ENCODE data around the gene UNC79.
"Not testable (repeated sequence)": the region's sequence is repeated elsewhere in the genome, so short reads cannot be mapped to it uniquely, and the experiment has no call there.

UNC79 gene

GRCh38 chr14:93430315-93431035 is at the start of gene UNC79:
UNC79 (plus strand) TSS chr14:93430939; CDS start chr14:93431030, 91 bp downstream.
- no peak for DNase-seq (ENCODE audit: low read depth)

DNA sequence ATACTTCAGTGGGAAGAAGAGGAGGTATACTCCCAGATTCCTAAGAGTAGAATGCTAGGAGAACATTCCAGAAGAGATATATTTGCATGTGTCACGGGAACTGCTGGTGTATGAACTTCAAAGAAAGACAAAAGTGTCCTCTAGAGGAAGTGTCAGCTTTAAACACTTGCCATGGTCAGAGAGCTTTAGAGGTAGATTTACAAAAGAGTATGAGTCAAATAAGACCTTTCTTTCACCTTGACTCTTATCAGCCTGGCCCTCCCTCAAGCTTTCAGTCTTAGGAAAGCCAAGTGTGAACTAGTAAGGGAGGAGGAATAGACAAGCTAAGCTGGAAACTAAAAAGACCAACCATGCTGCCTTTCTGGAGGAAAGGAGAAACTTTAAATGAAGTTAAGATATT is 49.1 kb upstream of the UNC79 start:
- DNase-seq (ENCODE audit: low read depth): no peak

DNA sequence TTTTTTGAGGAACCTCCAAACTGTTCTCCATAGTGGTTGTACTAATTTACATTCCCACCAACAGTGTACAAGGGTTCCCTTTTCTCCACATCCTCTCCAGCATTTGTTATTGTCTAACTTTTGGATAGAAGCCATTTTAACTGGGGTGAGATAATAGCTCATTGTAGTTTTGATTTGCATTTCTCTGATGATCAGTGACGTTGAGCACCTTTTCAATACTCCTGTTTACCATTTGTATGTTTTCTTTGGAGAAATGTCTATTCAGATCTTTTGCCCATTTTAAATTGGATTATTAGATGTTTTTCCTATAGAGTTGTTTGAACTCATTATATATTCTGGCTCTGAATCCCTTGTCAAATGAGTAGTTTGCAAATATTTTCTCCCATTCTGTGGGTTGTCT is 46.5 kb upstream of the UNC79 start:
- not testable (repeated sequence) for DNase-seq (ENCODE audit: low read depth)

DNA sequence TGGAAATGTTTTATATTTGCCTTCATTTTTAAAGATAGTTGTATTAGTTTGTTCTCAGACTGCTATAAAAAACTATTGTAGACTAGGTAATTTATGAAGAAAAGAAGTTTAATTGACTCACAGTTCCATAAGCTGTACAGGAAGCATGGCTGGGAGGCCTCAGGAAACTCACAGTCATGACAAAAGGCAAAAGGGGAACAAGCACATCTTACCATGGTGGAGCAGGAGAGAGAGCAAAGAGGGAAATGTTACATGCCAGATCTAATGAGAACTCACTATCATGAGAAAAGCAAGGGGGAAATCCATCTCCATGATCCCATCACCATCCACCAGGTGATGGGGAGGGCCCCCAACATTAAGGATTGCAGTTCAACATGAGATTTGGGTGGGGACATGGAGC is 35.5 kb upstream of the UNC79 start:
- DNase-seq (ENCODE audit: low read depth): no peak

DNA sequence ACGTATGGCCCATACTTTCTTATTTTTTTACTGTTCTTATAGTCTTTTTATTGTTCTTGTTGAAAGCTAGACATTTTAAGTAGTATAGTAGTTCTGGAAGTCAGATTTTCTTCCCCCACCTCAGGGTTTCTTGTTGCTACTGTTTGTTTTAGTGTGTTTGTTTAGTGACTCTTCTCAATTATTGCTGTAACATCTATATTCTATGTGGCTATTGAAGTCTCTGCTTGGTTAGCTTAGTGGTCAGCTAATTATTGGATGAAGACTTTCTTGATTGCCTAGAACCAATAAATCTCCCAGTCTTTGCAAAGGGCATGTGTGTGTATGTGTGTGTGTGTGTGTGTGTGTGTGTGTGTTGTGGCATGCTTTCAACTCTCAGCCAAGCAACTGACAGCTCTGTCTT is 34.3 kb upstream of the UNC79 start:
- DNase-seq (ENCODE audit: low read depth): no peak

GRCh38 chr14:93398491-93398890 is 32.2 kb upstream of the UNC79 start:
- DNase-seq (ENCODE audit: low read depth): no peak

- no peak for DNase-seq (ENCODE audit: low read depth)
These were observed 27.8 kb upstream of the UNC79 start for GRCh38 chr14:93402951-93403350.

- no peak for DNase-seq (ENCODE audit: low read depth)
These were observed 20.7 kb upstream of the UNC79 start for GRCh38 chr14:93410021-93410420.

- no peak for DNase-seq (ENCODE audit: low read depth)
These were observed 19.8 kb upstream of the UNC79 start for GRCh38 chr14:93410893-93411292.

DNA sequence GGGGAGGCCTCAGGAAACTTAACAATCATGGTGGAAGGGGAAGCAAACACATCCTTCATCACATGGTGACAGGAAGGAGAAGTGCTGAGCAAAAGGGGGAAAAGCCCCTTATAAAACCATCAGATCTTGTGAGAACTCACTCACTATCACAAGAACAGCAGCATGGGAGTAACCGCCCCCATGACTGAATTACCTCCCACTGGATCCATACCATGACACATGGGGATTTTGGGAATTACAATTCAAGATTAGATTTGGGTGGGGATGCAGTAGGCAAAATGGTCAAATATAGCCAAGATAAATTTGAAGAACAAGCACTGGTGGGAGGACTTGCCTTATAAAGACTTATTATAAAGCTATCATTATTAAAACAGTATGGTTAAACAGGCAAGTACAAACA is 5.6 kb upstream of the UNC79 start:
- not testable (repeated sequence) for DNase-seq (ENCODE audit: low read depth)

DNA sequence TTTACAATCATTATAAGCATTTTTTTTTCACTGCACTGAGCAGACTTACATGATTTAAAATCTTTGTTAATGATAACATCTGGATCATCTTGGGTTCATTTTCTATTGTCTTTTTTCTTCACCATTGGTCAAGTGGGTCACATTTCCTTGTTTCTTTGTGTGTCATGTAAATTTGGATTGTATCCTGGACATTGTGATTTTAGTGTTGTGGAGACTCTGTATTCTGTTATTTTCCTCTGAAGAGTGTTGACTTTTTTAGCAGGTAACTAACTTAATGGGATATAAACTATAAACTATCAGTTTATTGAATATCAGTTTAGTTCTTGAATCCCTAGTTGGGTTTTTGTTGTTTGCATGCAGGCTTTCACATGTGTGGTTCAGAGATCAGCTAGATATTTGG is 4.0 kb upstream of the UNC79 start:
- DNase-seq (ENCODE audit: low read depth): no peak

DNA sequence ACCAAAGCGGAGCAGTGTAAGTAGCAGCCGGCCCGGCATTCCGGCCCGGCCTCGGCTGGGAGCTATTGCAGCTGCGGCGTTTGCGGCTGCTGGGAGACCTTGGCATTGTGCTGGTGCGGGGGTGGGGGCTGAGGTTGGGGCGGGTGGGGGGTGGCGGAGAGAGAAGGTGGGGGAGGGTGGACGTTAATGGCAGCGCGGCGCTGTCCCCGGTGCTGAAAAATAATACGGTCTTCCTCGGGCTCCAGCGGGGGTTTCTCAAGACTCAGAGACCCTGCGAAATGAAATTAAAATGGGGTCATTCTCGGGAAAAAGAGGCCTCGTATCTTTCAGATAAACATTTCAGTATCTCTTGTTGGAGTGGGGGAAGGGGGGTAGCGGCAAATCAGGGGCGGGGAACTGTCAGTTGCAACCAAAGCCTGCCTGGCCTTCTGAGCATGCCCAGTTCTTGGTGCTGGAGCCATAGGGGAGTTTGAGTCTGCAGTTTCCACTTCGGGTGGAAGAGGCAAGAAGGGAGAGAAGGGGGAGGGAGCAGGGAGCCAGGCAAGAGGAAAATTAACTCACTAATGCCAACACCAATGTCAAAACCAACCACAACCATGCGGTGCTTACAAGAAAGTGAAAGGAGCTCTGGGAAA is 414 bp downstream of the UNC79 start:
- no peak for DNase-seq (ENCODE audit: low read depth)

GRCh38 chr14:93454224-93454623 is 23.5 kb downstream of the UNC79 start:
- DNase-seq (ENCODE audit: low read depth): no peak

- no peak for DNase-seq (ENCODE audit: low read depth)
These were observed 25.6 kb downstream of the UNC79 start for GRCh38 chr14:93456356-93456755.

DNA sequence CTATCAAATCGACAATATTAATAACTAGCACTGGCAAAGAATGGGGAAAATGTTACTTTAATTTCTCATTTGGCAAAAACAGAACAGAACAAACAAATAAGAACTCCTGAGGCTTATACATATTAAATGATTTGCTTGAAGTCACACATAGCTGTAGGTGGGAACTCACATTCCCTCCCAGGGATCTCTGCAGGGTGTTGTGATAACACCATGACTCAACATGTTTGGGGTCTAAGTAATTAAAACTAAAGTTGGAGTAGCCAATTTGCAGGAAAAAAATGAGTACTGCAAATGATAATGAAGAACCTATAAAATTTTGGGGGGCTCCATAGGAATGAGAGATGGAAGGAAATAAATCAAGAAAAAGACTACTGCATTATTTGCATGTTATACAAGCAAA is 27.5 kb downstream of the UNC79 start:
- DNase-seq (ENCODE audit: low read depth): no peak

- no peak for DNase-seq (ENCODE audit: low read depth)
These were observed 31.7 kb downstream of the UNC79 start for GRCh38 chr14:93462479-93462878.

DNA sequence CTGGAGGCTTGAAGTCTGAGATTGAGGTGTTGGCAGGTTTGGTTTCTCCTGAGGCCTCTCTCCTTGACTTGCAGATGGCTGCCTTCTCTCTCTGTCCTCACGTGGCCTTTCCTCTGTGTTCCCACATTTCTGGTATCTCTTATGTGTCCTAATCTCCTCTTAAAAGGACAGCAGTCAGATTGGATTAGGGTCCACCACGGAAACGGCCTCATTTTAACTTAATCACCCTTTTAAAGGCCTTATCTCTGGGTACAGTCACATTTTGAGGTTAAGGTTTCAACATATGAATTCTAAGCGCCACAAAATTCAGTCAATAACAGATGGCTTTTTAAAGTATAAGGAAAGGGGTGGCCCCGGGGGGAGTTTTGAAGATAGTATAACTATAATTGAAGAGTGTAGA is 33.5 kb downstream of the UNC79 start:
- DNase-seq (ENCODE audit: low read depth): no peak

DNA sequence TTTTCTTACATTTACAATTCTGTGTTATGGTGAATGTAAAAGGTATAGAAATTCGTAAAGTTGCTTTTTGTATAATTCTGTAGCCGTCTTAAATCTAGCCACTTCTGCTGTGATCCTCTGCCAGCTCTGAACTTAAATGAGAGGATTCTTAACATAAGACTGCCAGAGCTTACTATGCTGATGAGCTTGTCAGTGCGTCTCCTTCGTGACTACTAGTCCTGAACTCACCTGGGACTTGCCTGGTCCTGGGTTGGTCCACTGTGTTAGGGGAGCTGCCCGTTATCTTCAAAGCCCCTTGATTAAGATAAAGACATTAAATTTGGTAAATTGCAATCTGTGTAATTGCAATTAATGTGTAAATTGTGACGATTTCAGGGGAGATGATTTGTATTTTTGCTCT is 44.7 kb downstream of the UNC79 start:
- no peak for DNase-seq (ENCODE audit: low read depth)

GRCh38 chr14:93476305-93476704 is 45.6 kb downstream of the UNC79 start:
- DNase-seq (ENCODE audit: low read depth): no peak

DNA sequence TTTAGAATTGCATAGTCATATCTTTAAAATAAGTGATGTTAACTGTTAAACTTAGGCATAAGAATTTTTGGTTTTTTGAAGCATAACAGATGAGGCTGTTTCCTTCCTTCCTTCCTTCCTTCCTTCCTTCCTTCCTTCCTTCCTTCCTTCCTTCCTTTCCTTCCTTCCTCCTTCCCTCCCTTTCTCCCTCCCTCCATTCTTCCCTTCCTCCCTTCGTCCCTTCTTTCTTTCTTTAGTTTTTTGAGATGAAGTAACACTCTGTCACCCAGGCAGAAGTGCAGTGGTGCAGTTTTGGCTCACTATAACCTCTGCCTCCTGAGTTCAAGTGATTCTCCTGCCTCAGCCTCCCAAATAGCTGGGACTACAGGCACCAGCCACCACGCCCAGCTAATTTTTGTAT is 48.3 kb downstream of the UNC79 start:
- DNase-seq (ENCODE audit: low read depth): not testable (repeated sequence)

DNA sequence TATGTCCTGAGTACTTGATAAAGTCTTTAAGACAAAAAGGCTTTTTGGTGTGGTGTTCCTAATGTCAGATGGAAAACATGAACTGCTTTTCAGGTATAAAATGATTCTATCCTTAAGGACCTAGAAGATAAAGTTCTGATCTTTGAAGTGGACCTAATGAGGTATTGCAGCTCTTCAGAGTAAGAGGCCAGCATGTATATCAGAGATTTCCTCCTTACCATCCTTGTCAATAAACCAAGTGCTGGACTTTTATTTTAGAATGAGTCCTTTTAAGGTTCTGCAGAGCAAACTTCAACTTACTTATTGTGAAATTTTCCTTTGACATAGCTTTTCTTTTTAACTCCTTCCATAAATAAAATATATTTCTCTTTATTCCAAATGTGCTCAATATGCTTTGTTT is 50.1 kb downstream of the UNC79 start:
- DNase-seq (ENCODE audit: low read depth): no peak

- DNase-seq (ENCODE audit: low read depth): no peak
These were observed 51.0 kb downstream of the UNC79 start for GRCh38 chr14:93481758-93482157.

GRCh38 chr14:93490001-93490400 is 59.3 kb downstream of the UNC79 start:
- DNase-seq (ENCODE audit: low read depth): no peak

DNA sequence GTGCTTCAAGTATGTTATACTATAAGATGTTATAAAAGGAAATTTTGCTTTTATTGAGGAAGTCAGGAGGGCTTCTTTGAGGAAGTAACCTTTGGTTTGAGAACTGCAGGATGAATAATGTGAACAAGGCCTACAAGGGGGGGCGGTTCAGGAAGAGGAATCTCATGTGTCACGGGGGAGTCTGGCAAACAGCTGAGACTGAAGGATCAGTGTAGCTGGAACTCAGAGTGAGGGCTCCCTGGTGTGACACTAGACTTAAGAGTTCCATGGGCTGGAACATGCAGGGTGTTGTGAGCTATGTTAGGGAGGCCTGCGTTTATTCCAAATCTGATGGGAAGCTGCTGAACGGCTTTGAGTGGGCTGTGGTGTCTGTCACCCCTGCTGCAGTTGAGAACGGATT is 62.3 kb downstream of the UNC79 start:
- DNase-seq (ENCODE audit: low read depth): no peak

All from stimulated activated CD8-positive, alpha-beta memory T cell treated with anti-CD3 and anti-CD28 coated beads, Interleukin-12 subunit alpha, Interleukin-12 subunit beta, amount 100 ng/mL, for 4 hours (primary cell).